HG02938 (cell line): Measurements from ENCODE around the gene SF3A1.

ENCODE experiments used
- ATAC-seq: cut with Tn5 transposase; IDR thresholded peaks from one replicate; pipeline ENCODE4 v1.9.1; 2021; ENCODE audit warnings: mild to moderate bottlenecking, moderate library complexity; ENCODE audit not compliant: unreplicated experiment

Gene SF3A1

DNA sequence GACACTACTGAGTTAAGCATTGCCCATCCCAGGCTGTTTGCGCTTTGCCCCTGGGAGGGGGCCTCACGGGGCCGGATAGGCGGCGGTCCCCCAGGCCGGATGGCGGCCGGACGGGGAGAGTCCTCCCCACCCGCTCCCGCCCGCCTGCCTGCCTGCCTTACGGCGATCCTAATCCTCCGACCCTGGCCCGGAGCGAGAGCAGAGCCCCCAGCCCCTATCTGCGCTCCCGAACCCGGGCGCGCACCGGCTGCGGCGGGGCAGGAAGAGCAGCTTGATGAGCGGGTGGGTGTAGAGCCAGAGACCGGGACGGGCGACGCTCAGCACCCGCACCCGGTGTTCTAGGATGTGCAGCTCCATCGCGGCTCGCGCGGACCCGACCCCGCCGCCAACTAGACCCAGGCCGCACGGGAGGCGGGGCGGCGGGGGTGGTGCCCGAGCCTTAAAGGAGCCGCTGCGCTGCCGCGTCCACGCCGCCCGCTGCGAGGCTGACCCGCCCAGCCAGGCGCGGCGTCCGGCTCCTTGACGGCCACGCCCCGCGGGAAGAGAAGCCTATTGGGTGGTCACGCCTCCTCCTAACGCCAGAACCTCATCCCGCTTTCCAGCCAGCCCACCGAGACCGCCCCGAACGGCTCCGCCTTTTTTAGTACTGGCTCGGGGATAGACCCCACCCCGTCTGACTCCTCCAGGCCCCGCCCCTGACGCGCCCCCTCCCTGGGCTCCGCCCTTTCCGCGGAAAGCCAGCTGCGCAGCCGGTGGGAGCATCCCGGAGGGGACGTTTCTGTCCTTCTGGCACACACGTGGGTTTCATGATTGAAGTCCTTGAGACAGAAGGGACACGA is 67.3 kb downstream of the SF3A1 start, which contains the start of gene CASTOR1:
TSS of gene CASTOR1 (minus strand) at position 365 of the 839 bp plus-strand sequence. CDS start at position 357, 8 bp downstream.
- ATAC-seq, result peak; percentile 60

DNA sequence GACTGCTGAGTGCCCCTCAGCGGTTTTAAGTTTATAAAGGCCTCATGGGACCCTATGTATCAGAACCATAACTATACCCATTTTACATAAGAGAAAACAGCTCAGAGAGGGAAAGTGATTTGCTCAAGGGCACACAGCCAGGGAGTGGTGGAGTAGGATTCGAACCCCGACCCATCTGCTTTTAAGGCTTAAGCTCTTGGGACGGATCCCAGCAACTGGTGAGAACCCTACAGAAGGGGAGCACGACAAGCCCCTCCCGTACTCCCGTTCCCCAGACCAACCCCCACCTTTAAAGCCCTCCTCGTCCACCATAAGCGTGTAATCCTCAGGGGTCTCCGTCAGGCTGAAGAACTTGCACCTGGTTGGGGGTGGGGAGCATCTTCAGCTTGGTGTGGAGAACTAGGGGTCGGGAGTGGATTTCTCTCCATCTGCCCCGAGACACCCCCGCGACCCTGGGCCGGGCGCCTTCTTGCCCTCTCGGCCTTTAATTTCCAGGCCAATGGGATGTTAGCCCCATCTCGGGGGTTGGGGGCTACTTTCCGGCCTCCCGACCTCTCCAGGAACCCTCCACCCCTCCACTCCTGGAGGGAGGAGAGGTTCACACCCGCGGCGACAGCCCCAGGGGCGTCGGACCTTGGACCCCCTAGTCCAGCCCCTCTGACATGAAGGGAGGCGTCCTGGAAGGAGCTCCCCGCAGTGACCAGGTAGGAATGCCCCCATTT is 68.1 kb downstream of the SF3A1 start:
- no peak for ATAC-seq

DNA sequence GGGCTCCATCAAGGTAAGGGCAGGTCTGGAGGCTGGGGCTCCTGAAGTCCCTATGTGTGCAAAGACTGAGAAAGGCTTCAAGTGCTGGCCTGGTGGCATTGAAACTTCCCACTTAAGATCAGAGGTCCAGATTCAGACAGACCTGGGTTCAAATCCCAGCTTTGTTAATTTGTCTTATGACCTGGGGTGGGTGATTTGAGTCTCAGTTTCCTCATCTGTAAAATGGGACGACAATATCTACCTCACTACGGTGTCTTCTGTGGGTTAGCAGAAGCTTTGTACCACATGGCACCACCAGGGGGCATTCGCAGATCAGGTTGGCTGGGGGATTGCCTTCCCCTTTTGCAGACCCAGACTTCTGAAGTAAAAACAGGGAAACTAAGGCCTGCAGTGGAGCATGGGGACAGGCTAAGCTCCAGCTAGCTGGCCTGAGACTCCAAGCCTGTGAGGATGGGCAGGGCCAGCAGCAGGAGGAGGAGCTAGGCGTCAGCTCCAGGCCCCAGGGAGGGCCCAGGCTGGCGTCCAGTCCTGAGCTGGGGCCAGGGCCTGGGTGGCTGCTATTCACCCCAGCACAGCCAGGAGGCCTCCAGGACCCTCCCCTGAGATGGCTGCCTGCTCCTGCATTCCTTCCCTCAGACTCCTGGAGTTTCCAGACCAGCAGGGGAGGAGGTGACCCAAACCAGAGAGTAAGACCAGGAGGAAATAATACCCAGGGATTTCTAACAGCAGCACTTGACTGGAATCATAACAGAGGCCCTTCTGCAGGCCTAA is 68.9 kb downstream of the SF3A1 start:
- no peak for ATAC-seq

DNA sequence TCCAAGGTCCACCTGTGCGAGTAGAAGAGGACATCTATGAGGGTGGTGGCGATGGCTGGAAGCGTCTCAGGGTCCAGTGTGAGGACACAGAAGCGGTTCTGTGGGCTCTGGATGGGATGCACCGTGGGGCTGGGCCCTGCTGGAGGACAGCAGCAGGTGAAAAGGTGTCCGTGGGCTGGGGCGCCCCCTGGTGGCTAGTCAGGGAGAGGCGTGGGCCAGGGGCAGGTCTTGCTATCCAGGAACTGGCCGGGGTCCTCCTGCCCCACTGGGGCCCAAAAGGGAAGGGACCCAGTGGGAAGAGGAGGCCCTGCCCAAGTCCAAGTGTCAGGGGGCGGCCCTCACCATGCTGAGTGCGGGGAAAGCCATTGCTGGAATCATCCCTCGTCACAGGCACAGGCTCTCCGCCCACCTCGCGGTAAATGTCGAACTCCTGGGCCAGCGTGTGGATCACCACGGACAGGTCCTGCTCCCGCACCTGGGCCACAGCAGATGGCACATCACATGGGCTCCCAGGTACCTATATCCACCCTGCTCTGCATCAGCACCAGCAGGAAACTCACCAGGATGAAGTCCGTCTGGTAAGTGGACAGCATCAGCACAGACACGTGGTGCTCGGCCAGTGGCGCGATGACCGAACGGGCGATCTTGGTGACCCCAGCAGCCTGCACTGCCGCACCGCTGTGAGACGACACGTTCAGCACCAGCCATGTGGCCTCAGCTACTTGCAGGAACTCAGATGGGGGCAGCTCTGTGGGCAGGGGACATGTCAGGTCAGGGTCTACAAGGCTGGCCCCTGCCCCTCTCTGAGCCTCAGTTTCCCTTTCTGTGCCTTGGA is 69.7 kb downstream of the SF3A1 start:
- ATAC-seq, result no peak

DNA sequence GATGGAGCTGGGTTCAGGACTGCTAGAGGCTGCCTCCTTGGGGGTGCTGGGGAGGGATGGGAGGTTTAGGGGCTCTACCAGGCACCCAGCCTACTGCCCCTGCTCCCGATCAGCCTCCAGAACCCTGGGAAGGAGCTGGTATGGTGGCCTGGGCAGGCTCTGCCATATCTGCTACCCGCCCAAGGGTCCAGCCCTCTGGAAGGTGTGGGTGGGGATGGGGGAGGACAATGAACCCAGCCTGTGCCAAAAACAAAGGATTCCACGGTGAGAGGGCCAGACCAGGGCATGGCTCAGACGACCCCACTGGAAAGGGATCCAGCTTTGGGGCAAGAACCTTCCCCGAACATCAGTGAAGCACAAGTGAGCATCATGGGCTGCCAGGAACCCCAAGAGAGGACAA is 70.4 kb downstream of the SF3A1 start:
- ATAC-seq, result no peak

DNA sequence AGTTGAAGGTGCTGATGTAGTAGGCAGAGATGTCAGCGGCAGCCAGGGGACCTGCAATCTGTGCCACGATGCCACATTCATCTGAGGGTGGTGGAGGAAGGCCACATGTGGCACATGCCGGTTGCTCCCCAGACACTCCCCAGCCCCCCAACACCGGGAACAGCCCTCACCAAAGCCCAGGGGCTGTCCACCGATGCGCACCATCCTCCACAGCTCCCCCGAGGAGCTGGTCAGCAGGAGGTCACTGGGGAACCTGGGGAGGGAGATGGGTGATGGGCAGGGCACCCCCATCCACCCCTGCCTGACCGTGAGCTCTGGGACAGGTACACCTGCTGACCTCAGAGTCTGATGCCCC is 70.9 kb downstream of the SF3A1 start:
- no peak for ATAC-seq

DNA sequence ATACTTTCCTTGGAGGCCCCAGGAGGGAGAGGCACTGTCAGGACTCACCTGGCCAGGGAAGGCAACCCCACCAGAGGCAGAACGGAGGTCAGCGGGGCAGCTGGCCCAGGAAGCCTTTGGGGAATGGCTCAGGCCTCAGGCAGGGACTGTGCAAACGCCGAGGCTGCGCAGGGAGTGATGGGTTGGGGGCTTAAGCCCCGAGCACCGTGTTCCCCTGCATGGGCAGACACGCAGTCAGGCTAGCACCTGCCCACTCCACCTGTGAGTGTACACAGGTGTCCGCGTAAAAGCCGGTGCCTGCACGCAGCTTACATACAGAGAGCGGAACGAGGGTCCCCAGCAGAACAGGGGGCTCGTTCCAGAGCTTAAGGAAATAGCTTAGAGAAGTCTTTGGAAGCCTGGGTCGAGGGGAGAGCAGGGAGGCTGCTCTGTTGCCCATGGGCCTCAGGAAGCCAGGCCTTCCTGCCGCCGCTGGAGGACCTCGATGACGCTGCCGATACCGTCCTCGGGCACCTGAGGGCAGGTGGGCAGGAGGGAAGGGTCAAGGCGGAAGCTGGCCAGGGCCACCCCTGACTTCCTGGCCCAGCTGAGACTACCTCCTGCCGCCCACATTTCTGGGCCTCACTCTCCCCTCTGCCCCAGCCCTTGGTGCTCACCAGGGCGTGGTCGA is 71.4 kb downstream of the SF3A1 start:
- no peak for ATAC-seq

DNA sequence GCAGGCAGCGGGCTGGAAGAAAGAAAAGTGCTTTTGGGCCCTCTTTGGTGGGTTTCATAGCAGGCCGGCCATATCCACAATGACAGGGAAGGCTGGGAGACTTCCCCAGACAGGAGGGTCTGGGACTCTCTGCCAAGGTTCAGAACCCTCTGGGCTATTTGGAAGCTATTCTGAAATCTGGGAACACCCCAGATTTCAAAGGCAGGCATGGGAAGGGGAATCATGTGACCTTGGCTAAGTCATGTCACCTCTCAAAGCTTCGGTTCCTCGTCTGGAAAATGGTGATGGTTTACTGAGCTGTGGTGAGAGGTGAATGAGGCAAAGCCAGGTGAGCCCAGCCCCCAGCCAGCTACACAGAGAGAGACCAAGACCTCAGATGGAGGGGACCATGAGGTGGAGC is 72.0 kb downstream of the SF3A1 start:
- ATAC-seq, result no peak

DNA sequence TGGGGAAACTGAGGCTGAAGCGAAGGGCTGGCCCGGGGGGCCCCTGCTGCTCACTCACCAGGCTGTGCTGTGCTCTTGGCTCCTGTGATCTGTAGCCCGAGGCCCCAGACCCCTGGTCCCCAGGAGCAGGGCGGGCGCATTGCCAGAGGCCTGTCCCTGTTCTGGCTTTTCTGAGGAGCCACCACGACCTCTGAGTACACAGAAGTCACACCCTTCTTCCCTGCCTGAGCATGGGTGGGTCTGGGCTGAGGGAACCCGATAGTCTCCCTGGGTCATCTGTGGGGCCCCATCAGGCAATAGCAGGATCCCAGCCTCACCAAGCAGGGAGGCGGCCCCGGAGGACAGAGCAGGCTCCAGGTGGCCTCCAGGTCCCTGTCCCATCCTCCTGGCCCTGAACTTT is 72.5 kb downstream of the SF3A1 start:
- no peak for ATAC-seq

DNA sequence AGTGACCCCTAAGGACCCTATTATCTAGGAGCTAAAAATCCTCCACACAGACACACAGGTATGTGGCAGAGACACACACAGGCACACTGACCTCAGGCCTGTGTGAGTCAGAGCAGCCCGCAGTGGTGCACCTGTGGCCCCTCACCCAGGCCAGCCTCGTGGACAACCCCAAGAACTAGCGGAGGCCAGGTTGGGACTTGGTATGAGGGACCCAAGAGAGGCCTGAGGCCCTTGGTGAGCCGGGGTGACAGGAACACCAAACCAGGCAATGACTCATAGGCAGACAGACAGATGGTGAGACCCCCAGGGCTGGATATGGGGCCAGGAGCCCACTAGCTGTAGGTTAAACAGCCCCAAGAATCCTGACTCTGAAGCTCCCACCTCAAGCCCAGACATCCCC is 73.4 kb downstream of the SF3A1 start:
- ATAC-seq, result no peak

DNA sequence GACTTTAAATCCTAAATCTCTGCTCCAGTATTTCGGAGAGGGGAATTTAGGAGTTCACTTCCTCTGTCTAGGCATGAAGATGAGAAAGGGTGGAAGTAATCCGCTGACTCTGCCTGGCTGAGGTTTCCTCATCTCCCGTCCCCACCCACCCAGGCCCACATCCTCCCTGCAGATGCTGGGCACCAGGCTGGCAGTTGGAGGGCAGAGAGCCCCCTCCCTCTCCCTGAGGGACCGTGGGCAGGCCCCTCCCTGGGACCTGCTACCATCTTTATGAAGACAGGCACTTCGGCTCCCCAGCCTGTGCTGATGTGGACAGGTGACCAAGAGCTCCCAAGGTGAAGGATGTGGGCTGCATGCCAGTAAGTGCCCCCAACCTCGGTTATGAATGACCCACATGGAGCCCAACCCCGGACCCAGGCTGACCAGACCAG is 74.1 kb downstream of the SF3A1 start:
- ATAC-seq, result no peak
